KOPT-K1 (cell line): ENCODE data around the gene HSD11B1L.

Source experiments
- H3K27ac ChIP-seq: fragments of 200-600 bp; sonication (generic); 2 replicates; pipeline ENCODE4 v1.5.1; 2016; ENCODE audit warnings: antibody characterized with exemption, mild to moderate bottlenecking, low read depth, low read length; ENCODE audit not compliant: poor library complexity, severe bottlenecking
- H3K36me3 ChIP-seq: fragments of 200-600 bp; sonication (generic); 2 replicates; pipeline ENCODE4 v1.5.1; 2017; ENCODE audit warnings: antibody characterized with exemption, mild to moderate bottlenecking, low read length, moderate library complexity; ENCODE audit not compliant: insufficient read depth
- H3K9me3 ChIP-seq: fragments of 200-600 bp; sonication (generic); 2 replicates; pipeline ENCODE4 v1.5.1; 2017; ENCODE audit warnings: antibody characterized with exemption, low read length, mild to moderate bottlenecking; ENCODE audit not compliant: insufficient read depth, poor library complexity, severe bottlenecking

Gene HSD11B1L

DNA sequence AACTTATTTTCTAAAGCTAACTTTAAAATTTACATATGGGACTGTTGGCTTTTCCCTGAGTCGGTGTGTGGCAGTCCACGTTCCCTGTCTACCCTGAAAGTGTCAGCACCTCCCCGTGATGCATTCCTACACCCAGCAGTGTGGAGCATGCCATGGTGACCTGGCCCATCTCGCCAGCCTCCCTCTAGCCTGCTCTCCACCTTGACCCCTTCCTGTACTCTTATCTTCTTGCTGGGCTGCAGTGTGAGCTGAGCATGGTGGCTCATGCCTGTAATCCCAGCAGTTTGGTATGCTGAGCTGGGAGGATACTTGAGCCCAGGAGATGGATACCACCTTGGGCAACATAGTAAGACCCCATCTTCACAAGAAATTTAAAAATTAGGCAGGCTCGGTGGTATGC is 25.9 kb upstream of the HSD11B1L start:
- Histone ChIP-seq H3K9me3 (no peaks in the 10 kb centered on the region), H3K36me3 (peaks cover 98% of the 10 kb centered on the region), H3K27ac (no peak overlapping the region)

GRCh38 chr19:5655412-5655811 is 25.4 kb upstream of the HSD11B1L start:
- Histone ChIP-seq H3K36me3 (peaks cover 98% of the 10 kb centered on the region), H3K9me3 (no peaks in the 10 kb centered on the region), H3K27ac (no peak overlapping the region)

DNA sequence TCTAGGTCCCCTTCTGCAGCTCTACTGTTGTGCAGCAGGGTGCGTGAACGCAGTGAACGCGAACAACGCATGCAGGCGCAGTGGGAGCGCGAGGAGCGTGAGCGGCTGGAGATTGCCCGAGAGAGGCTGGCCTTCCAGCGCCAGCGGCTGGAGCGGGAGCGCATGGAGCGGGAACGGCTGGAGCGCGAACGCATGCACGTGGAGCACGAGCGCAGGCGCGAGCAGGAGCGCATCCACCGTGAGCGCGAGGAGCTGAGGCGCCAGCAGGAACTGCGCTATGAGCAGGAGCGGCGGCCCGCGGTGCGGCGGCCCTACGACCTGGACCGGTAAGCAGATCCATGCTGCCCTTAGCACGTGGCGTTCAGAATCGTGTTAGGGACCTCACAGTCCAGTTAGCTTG is 19.3 kb upstream of the HSD11B1L start:
- Histone ChIP-seq H3K27ac (no peak overlapping the region), H3K9me3 (no peaks in the 10 kb centered on the region), H3K36me3 (peaks cover 99% of the 10 kb centered on the region)

GRCh38 chr19:5663904-5664303 is 16.9 kb upstream of the HSD11B1L start:
- Histone ChIP-seq H3K36me3 (peaks cover 99% of the 10 kb centered on the region), H3K27ac (no peak overlapping the region), H3K9me3 (no peaks in the 10 kb centered on the region)

- Histone ChIP-seq H3K27ac (no peak overlapping the region), H3K36me3 (peaks cover 99% of the 10 kb centered on the region), H3K9me3 (no peaks in the 10 kb centered on the region)
Observed at GRCh38 chr19:5664515-5664914, 16.3 kb upstream of the HSD11B1L start.

DNA sequence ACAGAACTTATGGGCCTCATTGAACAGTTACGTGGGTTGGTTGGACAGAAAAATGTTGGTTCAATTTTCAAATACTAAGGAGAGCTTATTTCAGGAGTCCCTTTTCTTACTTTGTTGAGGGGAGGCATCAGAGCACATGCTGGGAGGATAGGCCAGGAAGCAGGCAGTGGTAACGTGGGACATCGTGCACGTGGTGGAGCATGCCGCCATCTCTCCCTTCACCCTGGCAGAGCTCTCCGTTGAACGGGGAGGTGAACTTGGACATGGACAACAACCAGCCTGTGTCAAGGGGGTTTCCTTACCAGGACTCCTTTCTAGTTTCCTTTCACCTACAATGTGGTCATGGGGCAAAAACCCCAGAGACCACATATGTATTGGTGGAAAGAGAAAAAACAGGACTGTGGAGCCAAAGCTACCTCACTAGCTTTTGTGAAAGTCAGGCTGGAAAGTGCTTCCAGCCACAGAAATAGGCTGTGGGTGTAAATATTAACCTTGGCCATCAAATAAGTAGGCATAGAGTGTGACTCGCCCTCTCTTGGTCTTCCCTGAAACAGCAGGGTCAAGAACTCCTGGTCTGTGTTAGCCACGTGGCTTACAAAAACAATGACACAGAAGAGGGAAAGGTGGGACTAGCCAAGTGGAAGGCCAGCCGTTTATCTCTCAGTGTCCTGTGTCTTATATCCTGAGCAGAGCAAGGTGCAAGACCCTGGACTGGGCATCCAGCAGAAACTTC is 14.9 kb upstream of the HSD11B1L start:
- Histone ChIP-seq H3K36me3 (peaks cover 97% of the 10 kb centered on the region), H3K9me3 (no peaks in the 10 kb centered on the region), H3K27ac (no peak overlapping the region)

DNA sequence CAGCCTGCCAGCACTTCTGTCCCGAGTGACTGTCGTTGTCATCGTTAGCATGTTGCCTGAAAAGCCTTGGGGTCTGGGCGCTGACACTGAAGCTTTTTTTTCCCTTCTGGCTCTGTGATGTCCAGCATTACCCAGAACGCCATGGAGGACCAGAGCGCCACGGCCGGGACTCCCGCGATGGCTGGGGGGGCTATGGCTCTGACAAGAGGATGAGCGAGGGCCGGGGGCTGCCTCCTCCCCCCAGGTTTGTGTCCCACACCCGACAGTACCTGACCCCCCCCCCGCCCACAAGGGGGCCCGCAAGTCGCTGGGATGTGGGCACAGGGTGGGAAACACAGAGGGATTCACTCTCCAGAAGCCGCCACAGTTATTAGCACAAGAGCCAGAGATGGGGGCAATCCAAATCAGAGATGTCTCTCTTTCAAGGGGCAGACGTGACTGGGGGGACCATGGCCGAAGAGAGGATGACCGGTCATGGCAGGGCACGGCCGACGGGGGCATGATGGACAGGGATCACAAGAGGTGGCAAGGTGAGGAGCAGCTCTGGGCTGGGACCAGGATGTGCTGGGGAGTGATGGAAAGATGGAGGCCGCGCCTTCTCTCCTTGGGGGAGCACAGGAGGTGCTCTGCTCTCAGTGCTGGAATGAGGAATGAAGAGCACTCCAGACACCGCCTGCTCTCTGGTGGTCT is 13.8 kb upstream of the HSD11B1L start:
- no peaks in the 10 kb centered on the region for H3K9me3 ChIP-seq
- no peak overlapping the region for H3K27ac ChIP-seq
- H3K36me3 ChIP-seq, result peaks cover 97% of the 10 kb centered on the region

DNA sequence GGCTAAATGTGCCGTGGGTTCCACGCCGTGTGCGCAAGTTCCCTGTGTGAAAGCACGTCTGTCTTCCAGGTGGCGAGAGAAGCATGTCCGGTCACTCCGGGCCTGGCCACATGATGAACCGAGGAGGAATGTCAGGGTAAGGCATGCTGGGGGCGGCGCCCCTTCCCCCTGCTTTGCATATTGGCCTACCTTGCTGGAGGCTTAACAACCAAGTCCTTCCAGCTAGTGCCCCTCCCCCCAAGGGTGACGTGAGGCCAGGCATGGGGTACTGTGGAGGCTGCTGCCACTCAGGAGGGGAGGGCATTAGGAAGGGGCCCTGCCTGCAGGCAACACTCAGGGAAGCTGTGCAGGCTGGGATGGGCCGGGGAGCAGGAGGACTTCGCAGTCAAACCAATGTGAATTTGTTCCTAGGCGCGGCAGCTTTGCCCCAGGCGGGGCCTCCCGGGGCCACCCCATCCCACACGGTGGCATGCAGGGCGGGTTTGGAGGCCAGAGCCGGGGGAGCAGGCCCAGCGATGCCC is 13.0 kb upstream of the HSD11B1L start:
- Histone ChIP-seq H3K36me3 (peaks cover 93% of the 10 kb centered on the region), H3K9me3 (no peaks in the 10 kb centered on the region), H3K27ac (no peak overlapping the region)

DNA sequence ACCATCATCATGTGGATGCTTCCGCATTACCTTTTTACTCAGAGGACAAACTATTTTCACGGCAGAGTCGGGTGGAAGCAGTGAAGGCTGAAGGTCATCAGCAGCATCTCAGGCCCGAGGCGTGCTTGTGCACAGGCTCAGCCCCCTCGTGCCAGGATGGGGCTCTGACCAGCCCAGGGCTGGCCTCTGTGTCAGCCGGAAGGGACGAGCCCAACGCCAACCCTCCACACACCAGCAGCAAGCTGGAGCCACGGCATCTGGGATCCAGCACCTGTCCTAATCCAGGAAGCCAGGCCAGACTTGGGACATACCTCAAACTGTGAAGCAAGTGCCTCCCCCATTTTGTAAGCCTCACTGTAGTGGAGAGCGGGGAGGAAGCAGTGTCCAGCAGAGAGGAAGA is 11.6 kb upstream of the HSD11B1L start:
- Histone ChIP-seq H3K27ac (no peak overlapping the region), H3K9me3 (no peaks in the 10 kb centered on the region), H3K36me3 (peaks cover 91% of the 10 kb centered on the region)

GRCh38 chr19:5671600-5671999 is 9.2 kb upstream of the HSD11B1L start:
- Histone ChIP-seq H3K36me3 (peaks cover 74% of the 10 kb centered on the region), H3K27ac (no peak overlapping the region), H3K9me3 (no peaks in the 10 kb centered on the region)

GRCh38 chr19:5672708-5673459 is 7.9 kb upstream of the HSD11B1L start:
- Histone ChIP-seq H3K9me3 (no peaks in the 10 kb centered on the region), H3K27ac (no peak overlapping the region), H3K36me3 (peaks cover 61% of the 10 kb centered on the region)

DNA sequence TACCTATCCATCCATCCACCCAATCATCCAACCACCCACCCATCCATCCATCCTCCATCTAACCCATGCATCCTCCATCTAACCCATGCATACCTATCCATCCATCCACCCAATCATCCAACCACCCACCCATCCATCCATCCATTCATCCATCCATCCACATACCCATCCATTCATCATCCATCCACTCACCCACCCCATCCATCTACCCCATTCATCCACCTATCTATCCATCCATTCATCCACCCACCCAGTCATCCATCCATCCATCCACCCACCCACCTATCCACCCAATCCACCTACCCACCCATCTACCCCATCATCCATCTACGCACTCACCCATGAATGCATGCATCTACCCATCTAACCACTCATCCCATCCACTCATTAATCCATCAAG is 7.1 kb upstream of the HSD11B1L start:
- Histone ChIP-seq H3K36me3 (peaks cover 53% of the 10 kb centered on the region), H3K9me3 (no peaks in the 10 kb centered on the region), H3K27ac (no peak overlapping the region)

DNA sequence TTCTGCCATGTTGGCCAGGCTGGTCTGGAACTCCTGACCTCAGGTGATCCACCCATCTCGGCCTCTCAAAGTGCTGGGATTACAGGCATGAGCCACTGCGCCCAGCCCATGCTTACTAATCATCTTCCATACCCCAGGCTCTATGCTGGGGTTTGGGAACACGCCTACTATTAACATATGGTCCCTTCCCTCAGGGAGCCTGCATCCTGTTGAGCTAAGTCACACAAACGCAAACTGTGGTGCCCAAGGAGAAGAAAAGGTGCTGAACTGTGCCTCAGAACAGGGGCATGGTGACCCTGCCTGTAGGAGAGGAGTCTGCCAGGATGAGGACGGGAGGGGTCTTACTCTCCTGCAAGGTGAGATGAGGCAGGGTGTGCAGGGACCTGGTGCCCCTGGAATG is 6.1 kb upstream of the HSD11B1L start:
- H3K9me3 ChIP-seq, result no peaks in the 10 kb centered on the region
- H3K27ac ChIP-seq, result no peak overlapping the region
- H3K36me3 ChIP-seq, result peaks cover 44% of the 10 kb centered on the region

GRCh38 chr19:5676105-5676771 is 4.6 kb upstream of the HSD11B1L start:
- Histone ChIP-seq H3K36me3 (peaks cover 31% of the 10 kb centered on the region), H3K27ac (no peak overlapping the region), H3K9me3 (no peaks in the 10 kb centered on the region)

GRCh38 chr19:5676772-5677105 is 4.1 kb upstream of the HSD11B1L start:
- Histone ChIP-seq H3K27ac (no peak overlapping the region), H3K36me3 (peaks cover 26% of the 10 kb centered on the region), H3K9me3 (no peaks in the 10 kb centered on the region)
